GM12878 (cell line): ENCODE measurements around the gene TMPRSS9. TPM values are rescaled to one million over a fixed set of nuclear protein-coding genes. Genes with fewer than 3 reads are reported as not detected.

Source experiments
- ATAC-seq: fragments of 200-7000 bp; cut with Tn5 transposase; 3 replicates; pipeline ENCODE4 v1.9.1; 2020; ENCODE audit warnings: mild to moderate bottlenecking, moderate library complexity
- BruUV-seq: library from RNA; stranded (reverse); fragments of 400-500 nt; replicated peaks from 2 replicates; lab custom pipeline; 2021; lab: Mats Ljungman, UMichigan
- CTCF ChIA-PET: fragments of 300-600 bp; sonication (Branson Sonifier 250); formaldehyde crosslinking; extraction: SDS; loops from one replicate; lab custom pipeline; 2021; ENCODE audit warnings: inconsistent platforms; lab: Yijun Ruan, JAX
- POLR2A ChIA-PET: fragments of 350-600 bp; formaldehyde crosslinking; extraction: SDS; loops from one replicate; lab custom pipeline; 2021; ENCODE audit warnings: inconsistent platforms; lab: Charles Lee
- RAD21 ChIA-PET: fragments of 300-600 bp; sonication (Branson Sonifier 250); formaldehyde crosslinking; loops from one replicate; lab custom pipeline; 2023; ENCODE audit warnings: antibody characterized with exemption; ENCODE audit not compliant: unreplicated experiment; lab: Charles Lee
- SMC1A ChIA-PET: fragments of 300-600 bp; sonication (Branson Sonifier 250); formaldehyde crosslinking; loops from one replicate; lab custom pipeline; 2023; ENCODE audit not compliant: unreplicated experiment, uncharacterized antibody; lab: Charles Lee
- DNase-seq: peaks from one replicate; pipeline ENCODE4 v3.0.0-alpha.2; 2011; ENCODE audit warnings: low read depth, low spot score
- FAIRE-seq: peaks from 3 replicates; lab custom pipeline; 2011; peaks lifted over from hg19 to GRCh38; lab: Jason Lieb, UNC
- H2AFZ ChIP-seq: 2 replicates; pipeline ENCODE4 v1.6.0; 2011; ENCODE audit warnings: low read depth, low read length, control low read depth; ENCODE audit not compliant: control insufficient read depth
- H3K27ac ChIP-seq: 2 replicates; pipeline ENCODE4 v1.5.1; 2011; ENCODE audit warnings: control low read depth; ENCODE audit not compliant: control insufficient read depth, insufficient read depth
- H3K27me3 ChIP-seq, 2 experiments: replicated peaks in 1 of 2; 2 replicates each; pipeline versions ENCODE4 v1.6.0 to v1.6.1; 2011; ENCODE audit warnings: low read length in 1 of 2; ENCODE audit not compliant: control insufficient read depth in 2 of 2, insufficient read depth in 2 of 2
- H3K36me3 ChIP-seq, 2 experiments: 2 replicates each; pipeline ENCODE4 v1.5.1; 2011; ENCODE audit warnings: low read length in 1 of 2; ENCODE audit not compliant: control insufficient read depth in 2 of 2, insufficient read depth in 2 of 2
- H3K4me1 ChIP-seq: 2 replicates; pipeline ENCODE4 v1.6.1; 2011; ENCODE audit warnings: mild to moderate bottlenecking, low read length, moderate library complexity, mixed read lengths; ENCODE audit not compliant: control insufficient read depth, insufficient read depth
- H3K4me2 ChIP-seq: 2 replicates; pipeline ENCODE4 v1.6.0; 2011; ENCODE audit warnings: control low read depth; ENCODE audit not compliant: control insufficient read depth, insufficient read depth
- H3K4me3 ChIP-seq: fragments of 200-600 bp; sonication (generic); 2 replicates; pipeline ENCODE4 v1.5.1; 2016
- H3K79me2 ChIP-seq: 2 replicates; pipeline ENCODE4 v1.6.0; 2011; ENCODE audit warnings: low read length; ENCODE audit not compliant: control insufficient read depth, insufficient read depth
- H3K9ac ChIP-seq: 2 replicates; pipeline ENCODE4 v1.8.0; 2011; ENCODE audit warnings: low read length, control low read depth, mixed read lengths; ENCODE audit not compliant: control insufficient read depth, insufficient read depth
- H3K9me3 ChIP-seq: replicated peaks from 3 replicates; pipeline ENCODE4 v1.5.1; 2011; ENCODE audit warnings: mild to moderate bottlenecking, low read length; ENCODE audit not compliant: control insufficient read depth, insufficient read depth
- H4K20me1 ChIP-seq: 2 replicates; pipeline ENCODE4 v1.6.0; 2011; ENCODE audit not compliant: control insufficient read depth, insufficient read depth
- NFYB ChIP-seq: IDR thresholded peaks from 2 replicates; pipeline ENCODE4 v1.6.1; 2011; ENCODE audit warnings: low read depth, mild to moderate bottlenecking, low read length, improper control_type of control experiment, moderate library complexity; ENCODE audit not compliant: insufficient read depth
- ZBTB40 ChIP-seq: fragments of 450-650 bp; IDR thresholded peaks from 2 replicates; pipeline ENCODE4 v1.6.1; 2016; ENCODE audit warnings: mild to moderate bottlenecking, moderate library complexity, borderline replicate concordance
- WGBS: methylation state at CpG from one replicate; pipeline ENCODE4 v1.1.6; 2016; ENCODE audit warnings: low lambda C conversion rate; ENCODE audit not compliant: insufficient replicate concordance, insufficient coverage; ENCODE audit errors: missing lambda C conversion rate; 5-methylcytosine and 5-hydroxymethylcytosine counted together
- in situ Hi-C: fragments of 300-500 bp; cut with MboI; formaldehyde crosslinking; loops from 9 replicates; pipeline ENCODE4 v1.14.3; 2018; ENCODE audit warnings: mixed read lengths
- intact Hi-C: fragments of 100-400 bp; cut with micrococcal nuclease; formaldehyde crosslinking; loops from one replicate; pipeline ENCODE4 v1.14.2; 2022; ENCODE audit not compliant: unreplicated experiment
- polyA plus RNA-seq, 11 experiments: library from polyadenylated mRNA; depleted of rRNA in 4 of 11; unstranded in 6 of 11; stranded (reverse) in 5 of 11; fragments of >200 nt; fragmentation: Nextera tagmentation in 4 of 11; fragmentation: Illumina TruSeq in 1 of 11; extraction: Ambion mirVana in 4 of 11; extraction: Trizol in 1 of 11; gene quantifications; 1 replicate in 1 of 11; 2 replicates in 10 of 11; pipeline versions ENCODE4 v1.2.1 to v1.2.3, GENCODE V29; 2011 to 2016; ENCODE audit warnings: inconsistent platforms in 2 of 11, missing spikeins in 2 of 11, low read depth in 1 of 11
- total RNA-seq, 4 experiments: library from RNA; depleted of rRNA in 3 of 4; stranded (reverse); fragments of >200 nt in 3 of 4; fragmentation: Illumina TruSeq in 1 of 4; extraction: Trizol in 1 of 4; gene quantifications; 2 replicates each; pipeline versions ENCODE4 v1.2.1 to v1.2.3, GENCODE V29; 2013 to 2021

TMPRSS9 gene
- total and polyA plus RNA-seq, 10 of the 15 experiments (the other 5 are each of a cell fraction or from before 2014, with no cell fraction given): 0.24 TPM; not detected in 9

DNA sequence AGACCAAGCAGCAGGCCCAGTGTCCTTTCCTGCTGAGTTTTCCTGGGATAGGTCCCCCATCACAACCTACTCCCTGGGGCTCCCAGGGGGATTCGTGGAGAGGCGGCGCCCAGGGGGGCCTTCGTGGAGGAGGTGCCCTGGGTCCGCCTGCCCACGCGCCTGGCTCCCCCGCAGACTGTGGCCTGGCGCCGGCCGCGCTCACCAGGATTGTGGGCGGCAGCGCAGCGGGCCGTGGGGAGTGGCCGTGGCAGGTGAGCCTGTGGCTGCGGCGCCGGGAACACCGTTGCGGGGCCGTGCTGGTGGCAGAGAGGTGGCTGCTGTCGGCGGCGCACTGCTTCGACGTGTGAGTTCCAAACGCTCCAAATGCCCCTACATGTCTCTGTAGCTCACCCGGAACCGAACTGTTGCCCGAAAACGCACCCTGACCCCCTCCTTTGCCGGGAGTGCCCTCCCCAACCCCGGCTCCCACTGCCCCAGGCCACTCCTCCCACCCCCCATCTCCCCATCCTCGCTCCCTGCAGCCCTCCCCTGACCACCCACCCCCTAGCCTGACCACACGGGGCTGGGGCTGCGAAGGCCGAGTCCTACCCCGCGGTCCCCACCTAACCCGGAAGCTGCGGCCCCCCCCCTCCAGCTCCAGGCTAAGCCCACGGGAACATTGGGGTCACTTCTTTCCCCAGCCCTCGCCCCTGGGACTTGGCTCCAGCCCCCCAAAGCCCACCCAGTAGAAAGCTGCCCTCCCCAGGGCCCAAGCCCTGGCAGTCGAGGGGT lies 64.0 kb downstream of the TMPRSS9 start:
- no peak overlapping the region for H3K4me3 ChIP-seq
- 96% methylated on average over 33 of the region's 46 CpGs for WGBS

More for the DNA sequence above, 64.0 kb downstream of the TMPRSS9 start:
- SMC1A ChIA-PET: no interaction called here
- no TSS peak for BruUV-seq
- intact Hi-C loops: no loop called here
- no peak for FAIRE-seq
- Histone ChIP-seq H3K36me3 (peaks cover 0 to 5% of the 10 kb centered on the region in 2 experiments; a peak in 2 of 4 replicates), H3K4me1 (peaks cover 11% of the 10 kb centered on the region), H3K9ac (no peak overlapping the region), H3K9me3 (no peaks in the 10 kb centered on the region), H2AFZ (no peak overlapping the region), H3K79me2 (peaks cover 22% of the 10 kb centered on the region), H3K27me3 (no peaks in the 10 kb centered on the region), H4K20me1 (no peaks in the 10 kb centered on the region; the same call in 1 of the 2 replicates), H3K27ac (no peak overlapping the region), H3K4me2 (no peak overlapping the region)
- RAD21 ChIA-PET: interaction anchor here (0.6 kb wide), 1 partner anchor 246 kb away, joined by 3 read pairs; no protein-coding TSS in a partner anchor
- no peak for ATAC-seq
- POLR2A ChIA-PET: interaction anchor here (0.6 kb wide), 1 partner anchor 1211 kb away, joined by 3 read pairs; no protein-coding TSS in a partner anchor
- TF ChIP-seq NFYB (no peak), ZBTB40 (no peak)
- no peak for DNase-seq
- CTCF ChIA-PET: no interaction called here
- in situ Hi-C loops: no loop called here
